ENCODE measurements around the gene EPB41L4B.
A peak's percentile ranks its signal among the peaks of the same experiment; 100 is the strongest.

EPB41L4B gene

GRCh38 chr9:109143881-109144562 lies 176.8 kb downstream of the EPB41L4B start:
- peak; percentile 21 for TF ChIP-seq CTCF (IDR thresholded peaks at IDR 0.05; ENCODE audit: extremely low read depth, insufficient read depth, missing control alignments)
- DNase-seq (ENCODE audit: low spot score), result peak; percentile 58
- in situ Hi-C loops (cut with MboI; ENCODE audit: low pct_unique_long_range_greater_than_20kb, low sequenced_read_pairs, unreplicated experiment), result no loop called here

GRCh38 chr9:109141375-109141774 lies 179.5 kb downstream of the EPB41L4B start:
- DNase-seq (ENCODE audit: low spot score), result no peak
- in situ Hi-C loops (cut with MboI; ENCODE audit: low pct_unique_long_range_greater_than_20kb, low sequenced_read_pairs, unreplicated experiment), result no loop called here
- TF ChIP-seq CTCF (IDR thresholded peaks at IDR 0.05; ENCODE audit: extremely low read depth, insufficient read depth, missing control alignments), result no peak

- TF ChIP-seq CTCF (IDR thresholded peaks at IDR 0.05; ENCODE audit: extremely low read depth, insufficient read depth, missing control alignments), result no peak
- in situ Hi-C loops (cut with MboI; ENCODE audit: low pct_unique_long_range_greater_than_20kb, low sequenced_read_pairs, unreplicated experiment), result no loop called here
- DNase-seq (ENCODE audit: low spot score), result no peak
These were observed 181.0 kb downstream of the EPB41L4B start for GRCh38 chr9:109139851-109140250.

- no peak for TF ChIP-seq CTCF (IDR thresholded peaks at IDR 0.05; ENCODE audit: extremely low read depth, insufficient read depth, missing control alignments)
- DNase-seq (ENCODE audit: low spot score), result no peak
- in situ Hi-C loops (cut with MboI; ENCODE audit: low pct_unique_long_range_greater_than_20kb, low sequenced_read_pairs, unreplicated experiment), result no loop called here
These were observed 182.4 kb downstream of the EPB41L4B start for GRCh38 chr9:109138421-109138820.

GRCh38 chr9:109134167-109134578 lies 186.7 kb downstream of the EPB41L4B start:
- DNase-seq (ENCODE audit: low spot score), result no peak
- in situ Hi-C loops (cut with MboI; ENCODE audit: low pct_unique_long_range_greater_than_20kb, low sequenced_read_pairs, unreplicated experiment), result no loop called here
- TF ChIP-seq CTCF (IDR thresholded peaks at IDR 0.05; ENCODE audit: extremely low read depth, insufficient read depth, missing control alignments), result no peak

- no peak for DNase-seq (ENCODE audit: low spot score)
- no peak for TF ChIP-seq CTCF (IDR thresholded peaks at IDR 0.05; ENCODE audit: extremely low read depth, insufficient read depth, missing control alignments)
- in situ Hi-C loops (cut with MboI; ENCODE audit: low pct_unique_long_range_greater_than_20kb, low sequenced_read_pairs, unreplicated experiment), result no loop called here
These were observed 187.3 kb downstream of the EPB41L4B start for GRCh38 chr9:109133533-109133932.

All from GM13977 (cell line).